Tongue (tissue), 2 donors: ENCODE data around the gene PPP2R3C. TPM values are rescaled to one million over a fixed set of nuclear protein-coding genes. Genes with fewer than 3 reads are reported as not detected.
A peak's percentile ranks its signal among the peaks of the same experiment; 100 is the strongest.
"Not testable (repeated sequence)": the region's sequence is repeated elsewhere in the genome, so short reads cannot be mapped to it uniquely, and the experiment has no call there.

Experiments used
- DNase-seq: peaks from one replicate; pipeline ENCODE4 v3.0.0-alpha.2; 2015
- total RNA-seq: library from RNA; depleted of rRNA; stranded (reverse); fragments of >200 nt; gene quantifications from one replicate; pipeline ENCODE4 v1.2.3, GENCODE V29; 2014

PPP2R3C gene
- total RNA-seq: 41.7 TPM

- DNase-seq: peak; percentile 96
These were observed at the start of gene PPP2R3C, which contains the start of gene PRORP for GRCh38 chr14:35121887-35122695. Gene PPP2R3C, minus strand, starts transcription at chr14:35121990. Its CDS starts 31 bp downstream, at chr14:35121959. Gene PRORP, plus strand, starts transcription at chr14:35122552. Its CDS starts 694 bp downstream, at chr14:35123246.

GRCh38 chr14:35167496-35167895, 45.7 kb upstream of the PPP2R3C start:
- no peak for DNase-seq

GRCh38 chr14:35164849-35165248, 43.1 kb upstream of the PPP2R3C start:
- no peak for DNase-seq

GRCh38 chr14:35163384-35163783, 41.6 kb upstream of the PPP2R3C start:
- no peak for DNase-seq

GRCh38 chr14:35161231-35161630, 39.4 kb upstream of the PPP2R3C start:
- no peak for DNase-seq

- DNase-seq: no peak
These were observed 38.1 kb upstream of the PPP2R3C start for GRCh38 chr14:35159742-35160409.

- no peak for DNase-seq
These were observed 37.3 kb upstream of the PPP2R3C start for GRCh38 chr14:35158951-35159653.

GRCh38 chr14:35158491-35158890, 36.7 kb upstream of the PPP2R3C start:
- no peak for DNase-seq

GRCh38 chr14:35155962-35156361, 34.2 kb upstream of the PPP2R3C start:
- DNase-seq: peak; percentile 10

- no peak for DNase-seq
These were observed 32.2 kb upstream of the PPP2R3C start for GRCh38 chr14:35154016-35154415.

- DNase-seq: not testable (repeated sequence)
These were observed 30.7 kb upstream of the PPP2R3C start for GRCh38 chr14:35152531-35152930.

- no peak for DNase-seq
These were observed 27.4 kb upstream of the PPP2R3C start for GRCh38 chr14:35149239-35149638.

- no peak for DNase-seq
These were observed 25.9 kb upstream of the PPP2R3C start for GRCh38 chr14:35147711-35148110.

- no peak for DNase-seq
These were observed 25.4 kb upstream of the PPP2R3C start for GRCh38 chr14:35147186-35147585.

GRCh38 chr14:35146711-35147149, 24.9 kb upstream of the PPP2R3C start:
- DNase-seq: no peak

GRCh38 chr14:35144029-35144428, 22.2 kb upstream of the PPP2R3C start:
- no peak for DNase-seq

- peak; percentile 54 for DNase-seq
These were observed 19.2 kb upstream of the PPP2R3C start for GRCh38 chr14:35140718-35141581.

- no peak for DNase-seq
These were observed 16.8 kb upstream of the PPP2R3C start for GRCh38 chr14:35138585-35138984.

GRCh38 chr14:35134329-35135123, 12.7 kb upstream of the PPP2R3C start:
- DNase-seq: no peak

GRCh38 chr14:35133542-35134328, 11.9 kb upstream of the PPP2R3C start:
- DNase-seq: no peak
